Measurements from ENCODE around the gene TRIM47. TPM values are rescaled to one million over a fixed set of nuclear protein-coding genes. Genes with fewer than 3 reads are reported as not detected.

Gene TRIM47
- total RNA-seq: 54.2 TPM

DNA sequence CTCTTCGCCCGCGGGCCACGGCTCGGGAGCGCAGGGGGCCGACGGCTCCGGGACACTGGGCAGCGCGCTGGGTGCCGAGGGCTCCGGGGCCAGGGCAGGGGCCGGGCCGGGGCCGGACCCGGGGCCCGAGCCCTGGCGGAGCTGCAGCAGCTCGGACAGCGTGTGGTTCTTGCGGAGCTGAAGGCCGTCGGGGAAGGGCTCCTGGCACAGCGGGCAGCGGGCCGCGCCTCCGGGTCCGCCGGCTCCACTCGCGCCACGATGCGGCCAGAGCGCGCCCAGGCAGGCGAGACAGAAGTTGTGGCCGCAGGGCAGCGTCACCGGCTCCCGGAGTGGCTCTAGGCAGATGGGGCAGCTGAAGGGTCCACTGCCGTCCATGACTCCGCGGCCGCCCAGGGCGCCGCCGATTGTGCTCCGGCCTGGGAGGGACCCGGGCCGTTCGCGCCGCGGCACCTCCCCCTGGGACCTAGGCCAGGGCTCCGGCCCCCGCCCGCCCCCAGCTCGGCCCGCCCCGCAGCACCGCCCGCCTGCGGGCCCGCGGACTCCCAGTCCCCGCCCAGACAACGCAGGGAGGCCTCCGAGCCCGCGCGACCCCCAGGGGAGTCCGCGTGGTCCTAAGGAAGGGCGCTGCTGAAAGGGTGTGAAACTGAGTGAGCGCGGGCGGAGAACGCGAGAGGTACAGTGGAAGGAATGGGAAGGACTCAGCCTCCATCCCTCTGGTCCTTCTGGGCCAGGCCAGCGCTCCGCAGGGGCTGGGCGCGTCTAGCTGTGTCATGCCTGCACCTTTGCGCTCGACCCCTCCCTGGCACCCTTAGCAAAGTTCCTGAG lies at the start of gene TRIM47:
Gene TRIM47 (minus strand): TSS at position 408 of the 825 bp plus-strand sequence. CDS start 33 bp downstream, at position 375.
- DNase-seq: peak; percentile 75

GRCh38 chr17:75927286-75927922 lies 49.0 kb upstream of the TRIM47 start:
- no peak for DNase-seq

- DNase-seq: no peak
Observed at GRCh38 chr17:75926456-75926855, 48.1 kb upstream of the TRIM47 start.

DNA sequence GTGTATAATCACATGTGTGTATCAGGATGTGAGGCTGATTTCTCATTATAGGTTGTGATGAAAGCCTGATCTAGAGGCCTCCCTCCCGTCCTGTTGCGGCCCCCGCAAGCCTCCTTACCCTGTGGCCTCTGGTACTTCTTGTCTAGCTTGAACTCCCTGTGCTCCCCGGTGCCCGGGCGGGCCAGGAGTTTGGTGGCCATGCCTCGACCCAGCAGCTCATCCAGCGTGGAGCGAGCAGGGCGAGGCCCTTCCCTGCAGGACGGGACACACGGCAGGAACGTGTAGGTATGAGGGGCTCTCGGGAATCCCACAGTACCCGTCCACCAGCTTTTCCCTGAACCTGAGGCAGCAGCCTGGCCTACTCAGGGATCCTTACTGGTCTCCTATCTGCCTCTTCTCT lies 47.5 kb upstream of the TRIM47 start:
- DNase-seq: no peak

DNA sequence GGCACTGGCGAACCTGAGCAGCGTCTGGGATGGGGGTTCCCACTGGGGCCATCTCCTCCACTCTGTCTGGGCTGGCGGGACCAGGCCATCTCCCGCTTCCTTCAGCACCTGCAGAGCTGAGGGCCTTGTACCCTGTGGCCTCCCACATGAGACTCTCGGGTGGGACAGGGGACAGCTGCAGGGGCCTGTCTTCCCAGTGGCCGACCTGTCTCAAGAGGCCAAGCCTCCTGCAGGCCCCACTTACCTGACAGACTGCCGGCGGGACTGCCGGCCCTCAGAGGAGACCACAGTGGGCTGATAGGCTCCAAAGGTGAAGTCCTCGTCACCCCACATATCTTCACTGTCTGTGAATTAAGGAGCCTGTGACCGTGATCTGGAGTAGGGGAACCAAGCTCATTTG lies 46.7 kb upstream of the TRIM47 start:
- DNase-seq: no peak

- no peak for DNase-seq
Observed at GRCh38 chr17:75922963-75923874, 44.8 kb upstream of the TRIM47 start.

DNA sequence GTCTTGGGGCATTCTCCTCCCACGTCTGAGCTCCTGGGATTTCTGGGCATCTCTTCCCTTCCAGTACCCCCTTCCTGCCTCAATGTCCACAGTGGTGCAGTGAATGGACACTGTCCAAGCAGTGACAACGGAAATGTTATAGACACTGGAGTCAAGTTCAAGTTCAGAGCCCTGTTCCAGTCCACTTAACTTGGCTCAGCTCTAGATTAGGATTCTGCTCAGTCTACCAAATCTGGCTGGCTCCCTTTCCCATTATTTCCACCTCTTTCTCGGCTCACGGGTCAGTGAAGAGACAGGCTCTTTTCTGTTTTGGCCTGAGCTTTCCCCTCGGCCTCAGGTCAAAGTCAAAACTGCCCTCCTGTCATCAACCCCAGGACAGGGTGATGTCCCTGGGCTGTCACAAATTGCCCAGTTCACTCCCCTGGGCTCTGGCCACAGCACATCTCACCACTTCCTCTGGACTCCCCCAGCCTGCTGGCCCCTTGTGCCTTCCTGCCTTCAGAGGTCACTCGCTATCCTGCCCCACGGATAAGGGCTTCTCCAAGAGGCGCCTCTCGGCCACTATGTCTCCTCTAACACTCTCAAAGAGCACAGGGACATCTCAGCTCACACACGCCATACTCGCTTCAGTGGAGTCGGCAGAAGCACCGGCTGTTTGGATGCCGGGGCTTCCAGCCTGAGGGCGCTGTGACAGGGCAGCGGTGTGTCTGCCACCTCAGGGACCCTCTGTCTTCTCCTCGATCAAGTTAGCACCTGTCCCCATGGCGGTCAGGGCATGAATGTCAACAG lies 44.0 kb upstream of the TRIM47 start:
- DNase-seq: no peak

DNA sequence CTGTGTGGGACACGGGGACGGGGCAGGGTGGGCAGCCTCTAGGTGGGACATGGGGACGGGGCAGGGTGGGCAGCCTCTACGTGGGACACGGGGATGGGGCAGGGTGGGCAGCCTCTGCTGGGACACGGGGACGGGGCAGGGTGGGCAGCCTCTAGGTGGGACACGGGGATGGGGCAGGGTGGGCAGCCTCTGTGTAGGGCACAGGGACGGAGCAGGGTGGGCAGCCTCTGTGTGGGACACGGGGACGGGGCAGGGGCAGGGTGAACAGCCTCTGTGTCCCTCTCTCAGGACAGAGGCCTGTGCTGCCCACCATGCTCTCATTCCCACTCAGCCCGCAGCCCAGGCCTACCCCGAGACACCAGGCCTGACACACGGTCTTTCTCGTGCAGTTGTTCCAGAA lies 43.2 kb upstream of the TRIM47 start:
- DNase-seq: no peak

- DNase-seq: no peak
Observed at GRCh38 chr17:75920045-75920560, 41.7 kb upstream of the TRIM47 start.

- no peak for DNase-seq
Observed at GRCh38 chr17:75919611-75920010, 41.2 kb upstream of the TRIM47 start.

DNA sequence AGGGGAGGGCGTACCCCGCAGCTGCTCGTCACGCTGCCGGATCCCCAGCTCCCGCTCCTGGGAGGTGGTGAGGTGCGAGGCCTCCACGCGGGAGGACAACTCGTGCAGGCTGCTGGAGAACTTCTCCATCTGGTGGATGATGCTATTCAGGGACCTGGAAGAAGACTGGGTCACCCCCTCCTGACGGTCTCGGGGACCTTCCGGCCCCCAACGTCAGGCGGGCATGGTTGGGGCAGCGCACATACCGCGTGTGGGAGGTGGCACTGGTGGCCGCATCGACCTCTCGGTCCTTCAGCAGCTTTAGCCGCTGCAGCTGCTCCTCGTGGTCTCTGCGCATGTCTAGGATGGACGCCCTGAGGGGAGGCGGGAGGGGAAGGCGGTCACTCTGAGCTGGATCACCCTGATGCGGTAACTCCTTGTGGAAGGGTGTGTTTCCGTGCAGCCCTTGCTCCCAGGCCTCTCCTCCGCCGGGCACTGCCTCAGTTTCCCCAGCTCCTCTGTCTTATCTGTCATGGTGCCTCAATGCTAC lies 39.6 kb upstream of the TRIM47 start:
- DNase-seq: no peak

DNA sequence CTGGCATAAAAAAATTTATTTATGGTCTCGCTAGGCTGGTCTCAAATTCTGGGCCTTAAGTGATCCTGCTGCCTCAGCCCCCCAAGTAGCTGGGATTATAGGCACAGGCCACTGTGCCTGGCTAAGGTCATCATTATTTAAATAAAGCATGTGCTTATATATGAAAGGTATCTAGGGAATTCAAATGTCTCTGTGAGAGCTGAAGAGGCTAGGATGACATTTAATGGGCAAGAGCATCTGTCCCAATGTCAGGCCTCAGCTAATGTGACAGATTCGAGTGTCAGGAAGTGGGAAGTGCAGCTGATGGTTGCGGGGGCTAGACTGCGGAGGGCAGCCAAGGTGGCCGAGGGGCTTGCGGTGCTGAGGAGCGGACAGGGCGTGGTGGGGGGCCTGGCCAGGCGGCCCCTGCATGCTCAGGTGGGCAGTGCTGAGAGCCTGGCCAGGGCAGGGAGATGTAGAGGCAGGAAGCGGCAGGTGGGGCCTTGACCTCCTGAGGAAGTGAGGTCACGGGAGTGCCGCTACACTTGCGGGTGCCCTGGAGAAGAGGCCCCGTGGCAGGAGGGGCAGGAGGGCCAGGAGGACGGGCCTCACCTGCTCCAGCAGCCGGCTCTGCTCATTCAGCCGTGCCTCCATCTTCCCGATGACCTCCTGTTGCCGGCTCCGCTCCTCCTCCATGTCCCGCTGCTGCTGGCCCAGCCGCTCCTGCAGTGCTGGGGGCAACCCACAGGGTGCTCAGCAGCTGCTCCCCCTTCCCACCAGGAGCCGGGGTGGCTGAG lies 38.9 kb upstream of the TRIM47 start:
- peak; percentile 69 for DNase-seq

DNA sequence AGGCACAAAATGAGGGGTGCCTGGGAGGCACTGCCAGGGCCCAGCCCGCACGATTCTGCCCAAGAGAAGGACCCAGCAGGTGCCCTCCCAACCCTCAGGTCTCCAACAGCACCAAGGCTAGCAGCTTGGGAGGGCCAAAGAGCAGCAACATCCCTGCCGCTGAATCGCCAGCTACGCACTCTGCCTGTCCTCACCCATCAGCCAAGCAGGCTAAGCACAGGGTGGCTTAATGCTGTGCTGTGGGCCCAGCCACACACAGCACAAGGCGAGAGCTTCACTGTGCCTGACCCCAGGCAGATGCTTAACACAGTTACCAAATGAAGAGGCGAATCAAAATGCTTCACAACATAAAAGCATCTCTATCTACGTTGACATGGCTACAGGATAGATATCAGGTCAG lies 36.9 kb upstream of the TRIM47 start:
- DNase-seq: no peak

- no peak for DNase-seq
Observed at GRCh38 chr17:75914643-75915267, 36.4 kb upstream of the TRIM47 start.

- DNase-seq: no peak
Observed at GRCh38 chr17:75913537-75914210, 35.3 kb upstream of the TRIM47 start.

DNA sequence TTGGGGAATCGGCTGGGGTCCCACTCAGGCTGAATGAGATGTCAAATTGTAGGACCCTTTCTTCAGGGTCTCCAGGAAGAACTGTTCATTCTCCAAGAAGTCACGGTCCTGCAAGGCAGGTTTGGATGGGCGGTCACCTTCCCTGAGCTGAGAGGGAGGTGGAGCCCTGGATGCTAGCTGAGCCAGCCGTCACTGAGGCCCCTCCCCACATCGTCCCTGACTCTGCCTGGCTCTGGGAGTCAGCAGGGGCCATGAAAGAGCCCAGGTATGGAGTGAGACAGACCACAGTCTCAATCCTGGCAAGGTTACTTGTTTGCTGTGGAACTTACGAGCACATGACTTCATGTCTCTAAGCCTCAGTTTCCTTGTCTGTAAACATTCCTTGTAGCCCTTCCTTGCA lies 32.3 kb upstream of the TRIM47 start:
- DNase-seq: no peak

DNA sequence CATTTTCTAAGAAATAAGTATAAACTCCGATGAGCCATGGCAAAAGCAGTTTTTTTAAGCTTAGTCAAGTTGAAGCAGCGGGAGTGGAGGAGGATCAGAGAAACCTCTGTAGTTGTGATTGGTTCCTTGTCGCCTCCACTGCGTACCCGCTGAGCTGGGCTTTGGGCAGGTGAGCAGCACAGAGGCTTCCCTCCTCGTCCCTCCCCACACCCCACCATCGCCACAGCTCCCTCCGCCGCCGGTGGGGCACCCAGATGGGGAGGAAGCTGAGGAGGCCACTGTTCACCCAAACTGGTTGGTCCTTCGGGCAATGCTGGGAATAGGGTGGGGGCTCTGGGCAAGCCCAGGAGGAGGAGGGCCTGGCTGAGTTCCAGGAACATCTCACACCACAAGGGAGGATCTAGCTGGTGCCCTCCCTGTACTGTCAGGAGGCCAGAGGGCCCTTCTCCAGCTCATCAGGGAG lies 31.5 kb upstream of the TRIM47 start:
- DNase-seq: peak; percentile 61

GRCh38 chr17:75909051-75909811 lies 30.9 kb upstream of the TRIM47 start:
- DNase-seq: no peak

DNA sequence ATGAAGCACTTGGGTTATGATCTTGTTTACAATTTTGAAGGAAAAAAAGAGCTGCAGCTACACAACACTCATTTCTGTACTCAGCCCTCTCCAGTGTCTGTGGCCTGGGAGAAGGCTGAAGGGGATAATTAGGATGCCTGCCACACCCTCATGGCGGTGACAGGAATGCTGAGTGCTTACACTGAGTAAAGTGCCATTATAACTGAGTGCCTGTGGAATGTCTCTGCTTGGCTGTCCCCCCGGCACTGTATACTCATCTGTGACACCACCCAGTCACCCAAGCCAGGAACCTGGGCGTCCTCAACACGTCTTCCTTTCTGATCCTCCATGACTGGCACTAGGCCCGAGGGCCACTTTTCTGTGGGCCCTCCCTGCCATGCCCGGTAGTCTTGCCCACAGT lies 29.8 kb upstream of the TRIM47 start:
- peak; percentile 61 for DNase-seq
